Activated naive CD4-positive, alpha-beta T cell treated with anti-CD3 and anti-CD28 coated beads, Interleukin-2, amount 50 U/mL, for 16 hours (primary cell): ENCODE data around the gene KRT81.
"Not testable (repeated sequence)": the region's sequence is repeated elsewhere in the genome, so short reads cannot be mapped to it uniquely, and the experiment has no call there.

Source experiments
- DNase-seq: peaks from one replicate; pipeline ENCODE4 v3.0.0-alpha.2; 2020

Gene KRT81

GRCh38 chr12:52252175-52252615 is 39.1 kb downstream of the KRT81 start:
- DNase-seq = not testable (repeated sequence)

GRCh38 chr12:52251367-52252051 is 39.8 kb downstream of the KRT81 start:
- no peak for DNase-seq

DNA sequence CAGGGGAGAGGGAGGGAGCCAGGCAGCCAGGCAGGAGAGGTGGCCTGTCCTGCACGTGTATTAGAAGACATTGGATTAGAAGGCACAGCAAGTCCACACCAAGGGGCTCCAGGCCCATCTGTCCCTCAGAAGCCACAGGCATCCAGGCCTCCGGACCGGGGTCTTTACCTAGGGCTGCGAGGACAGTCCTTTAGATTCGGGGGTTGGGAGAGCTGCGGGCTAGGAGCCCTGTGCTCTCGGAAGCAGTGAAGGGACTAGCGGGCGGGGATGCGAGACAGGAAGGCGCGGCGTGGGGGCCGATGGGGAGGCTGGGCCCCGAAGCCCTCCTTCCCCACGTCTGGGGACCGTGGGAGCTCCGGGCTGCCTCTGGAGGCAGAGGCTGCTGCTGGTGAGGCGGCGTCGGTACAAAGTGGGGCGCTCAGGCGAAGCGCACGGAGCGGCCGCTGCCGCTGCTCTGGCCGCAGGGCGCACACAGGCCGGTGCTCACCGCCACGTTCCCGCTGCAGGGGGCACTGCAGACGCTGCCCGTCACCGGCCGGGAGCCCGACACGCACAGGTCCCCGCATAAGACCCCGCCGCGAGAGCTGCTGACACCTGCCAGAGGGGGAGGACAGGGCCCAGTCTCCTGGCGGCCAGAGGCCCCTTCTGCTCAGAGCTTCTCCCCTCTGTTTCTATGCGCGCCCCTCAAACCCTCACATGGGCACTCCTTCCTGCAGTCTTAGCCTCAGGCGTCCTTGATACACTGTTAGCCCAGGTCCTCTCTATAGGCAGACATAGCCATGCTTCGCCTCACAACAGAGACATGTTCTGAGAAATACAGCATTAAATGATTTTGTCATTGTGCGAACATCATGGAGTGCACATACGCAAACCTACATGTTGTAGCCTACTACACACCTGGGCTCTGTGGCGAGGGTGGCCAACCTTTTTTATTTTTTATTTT is 41.0 kb downstream of the KRT81 start:
- DNase-seq = no peak

- DNase-seq = no peak
Observed at GRCh38 chr12:52249511-52250047, 41.8 kb downstream of the KRT81 start.

GRCh38 chr12:52248541-52249461 is 42.5 kb downstream of the KRT81 start:
- no peak for DNase-seq

DNA sequence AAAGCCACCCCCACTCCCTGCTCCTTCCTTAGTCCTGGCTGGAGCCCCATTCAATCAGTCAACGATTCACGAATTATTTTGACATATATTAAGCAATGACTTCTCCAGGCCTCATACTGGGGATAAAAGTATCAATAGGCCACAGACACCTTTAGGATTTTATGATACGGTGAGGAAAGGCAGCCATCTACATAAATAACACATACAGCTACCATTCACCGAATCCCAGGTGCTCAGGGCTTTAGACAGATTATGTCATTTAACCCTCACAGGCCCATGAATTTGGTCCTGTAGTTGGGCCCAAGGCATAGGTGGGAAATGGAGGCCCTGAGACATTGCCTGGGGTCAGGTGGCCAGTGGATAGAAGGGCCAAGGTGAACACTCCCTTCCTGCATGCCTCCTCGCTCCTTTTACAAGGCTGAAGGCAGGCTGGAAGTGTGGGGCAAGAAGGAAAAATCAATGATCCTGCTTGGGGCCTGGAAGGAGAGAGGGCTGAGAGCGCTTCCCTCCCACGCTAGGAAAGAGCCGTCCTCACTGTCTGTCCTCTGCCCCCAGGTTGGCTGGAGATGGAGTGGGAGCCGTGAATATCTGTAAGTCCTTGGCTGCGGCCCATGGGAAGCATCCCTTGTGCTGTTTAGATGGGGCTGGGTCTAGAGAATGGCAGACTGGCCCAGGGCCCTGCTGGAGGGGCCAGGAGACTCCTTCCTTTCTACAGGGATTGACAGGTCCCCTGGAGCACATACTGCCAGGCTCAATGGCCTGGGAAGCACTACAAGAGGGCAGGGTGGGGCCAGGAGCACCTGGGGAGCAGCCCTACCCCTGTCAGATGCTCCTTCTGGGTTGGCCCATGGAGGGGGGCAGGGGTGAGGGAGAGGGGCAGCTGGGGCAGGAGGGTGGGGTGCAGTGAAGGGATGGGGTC is 43.5 kb downstream of the KRT81 start:
- no peak for DNase-seq

DNA sequence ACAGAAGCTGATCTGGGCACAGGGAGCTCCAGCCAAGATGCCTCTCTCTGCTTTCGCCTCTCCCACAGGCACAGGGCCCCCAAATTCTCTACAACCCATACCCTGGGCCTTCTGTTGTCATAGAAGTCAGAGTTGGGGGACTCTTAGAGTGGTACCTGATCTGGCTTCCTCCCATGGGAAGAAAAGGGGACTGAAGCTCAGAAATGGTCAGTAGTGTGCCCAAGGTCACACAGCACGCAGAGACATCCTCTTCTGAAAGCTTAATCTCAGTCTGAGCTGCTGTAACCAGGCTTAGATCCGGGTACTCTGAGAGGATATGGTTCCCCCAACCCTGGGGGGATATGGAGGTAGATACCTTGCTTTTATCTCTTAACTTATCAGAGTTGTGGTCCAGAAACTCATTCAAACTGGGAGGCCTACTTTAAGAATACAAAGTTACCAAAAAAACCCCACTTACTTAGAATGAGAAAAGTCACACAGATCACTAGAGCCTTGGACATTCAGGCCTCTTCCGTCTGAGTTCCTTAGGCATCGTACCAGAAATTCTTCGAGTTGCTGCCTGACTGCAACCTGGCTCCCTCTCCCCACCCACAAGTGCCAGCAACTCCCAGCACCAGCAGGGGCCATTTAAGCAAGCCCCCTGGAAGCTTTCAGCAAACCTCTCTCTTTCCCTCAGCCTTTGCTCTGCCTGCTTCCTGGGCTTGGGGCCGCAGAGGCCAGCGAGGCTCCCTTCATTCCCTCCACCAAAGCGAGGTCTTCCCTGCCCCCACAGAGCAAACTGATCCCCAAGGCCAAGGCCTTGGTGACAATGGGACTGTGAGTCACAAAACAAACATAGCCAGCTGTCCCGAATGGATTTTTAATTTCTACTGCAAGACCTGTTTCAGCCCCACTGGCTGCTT is 44.4 kb downstream of the KRT81 start:
- DNase-seq = no peak

DNA sequence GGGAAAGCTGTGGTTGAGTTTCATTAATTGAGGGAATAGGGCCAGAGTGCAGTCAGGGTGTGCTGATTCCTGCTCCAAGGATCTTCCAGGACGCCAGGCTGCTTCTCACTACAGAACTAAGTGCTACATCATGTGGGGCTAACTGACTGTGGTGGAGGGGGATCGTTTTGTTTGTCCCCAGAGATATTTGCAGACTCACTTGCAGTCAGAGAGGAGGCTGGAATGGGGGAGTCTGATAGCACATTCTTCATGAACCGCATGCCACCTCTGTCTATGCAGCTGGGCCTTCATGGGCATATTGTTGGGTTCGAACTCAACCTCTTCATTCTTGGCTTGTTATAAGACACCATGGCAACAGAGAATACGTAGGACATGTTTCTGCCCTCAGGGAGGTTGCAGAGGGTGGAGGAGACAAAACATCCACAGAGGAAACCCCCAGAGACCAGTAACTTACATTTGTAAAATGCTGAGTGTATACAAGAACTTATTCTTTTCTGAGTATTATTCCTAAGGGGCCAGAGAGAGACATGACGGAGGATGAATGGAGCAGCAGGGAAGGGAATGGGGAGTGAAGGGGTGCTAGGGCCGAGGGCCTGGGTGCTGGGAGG is 45.3 kb downstream of the KRT81 start:
- DNase-seq = no peak

DNA sequence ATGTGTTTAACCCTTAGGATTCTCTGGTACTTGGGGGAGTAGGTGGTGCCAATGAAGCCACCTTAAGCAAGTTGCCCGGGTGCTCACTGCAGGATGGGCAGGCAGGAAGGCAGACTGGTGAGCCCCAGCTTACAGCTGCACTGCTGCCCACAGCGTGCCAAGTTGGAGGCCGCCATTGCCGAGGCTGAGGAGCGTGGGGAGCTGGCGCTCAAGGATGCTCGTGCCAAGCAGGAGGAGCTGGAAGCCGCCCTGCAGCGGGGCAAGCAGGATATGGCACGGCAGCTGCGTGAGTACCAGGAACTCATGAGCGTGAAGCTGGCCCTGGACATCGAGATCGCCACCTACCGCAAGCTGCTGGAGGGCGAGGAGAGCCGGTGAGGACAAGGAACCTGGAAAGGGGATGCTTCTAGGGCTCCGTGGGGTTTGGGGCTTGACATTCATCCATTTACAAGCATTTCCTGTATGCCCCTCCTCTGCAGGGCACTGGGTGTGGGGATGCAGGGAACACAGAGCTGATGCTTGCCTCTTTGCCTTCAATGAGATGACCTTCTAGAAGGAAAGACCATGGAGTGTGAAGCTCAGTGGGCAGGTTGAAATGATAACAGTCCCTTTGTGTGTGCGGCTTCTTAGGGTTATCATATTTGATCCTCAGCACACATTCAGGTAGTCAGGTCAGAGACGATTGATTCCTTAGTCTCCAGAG is 45.9 kb downstream of the KRT81 start:
- DNase-seq = no peak

DNA sequence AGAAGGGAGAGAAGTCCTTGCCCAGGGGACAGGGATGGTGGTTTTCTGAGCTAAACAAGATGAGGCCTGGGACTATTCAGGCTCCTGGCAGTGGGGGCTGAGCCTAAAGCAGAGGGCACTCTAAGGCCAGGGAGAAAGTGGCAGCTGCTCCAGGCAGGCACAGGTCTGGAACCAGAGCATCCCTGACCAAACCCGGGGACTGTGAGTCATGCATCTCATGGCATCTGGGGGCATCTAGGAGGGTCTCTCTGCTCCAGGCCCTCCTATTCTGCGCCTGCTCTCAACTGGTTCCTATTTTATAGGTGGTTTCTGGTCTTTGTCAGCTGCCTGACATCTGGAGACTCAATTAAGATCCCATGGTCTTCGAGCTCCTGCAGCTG is 46.7 kb downstream of the KRT81 start:
- DNase-seq = no peak

DNA sequence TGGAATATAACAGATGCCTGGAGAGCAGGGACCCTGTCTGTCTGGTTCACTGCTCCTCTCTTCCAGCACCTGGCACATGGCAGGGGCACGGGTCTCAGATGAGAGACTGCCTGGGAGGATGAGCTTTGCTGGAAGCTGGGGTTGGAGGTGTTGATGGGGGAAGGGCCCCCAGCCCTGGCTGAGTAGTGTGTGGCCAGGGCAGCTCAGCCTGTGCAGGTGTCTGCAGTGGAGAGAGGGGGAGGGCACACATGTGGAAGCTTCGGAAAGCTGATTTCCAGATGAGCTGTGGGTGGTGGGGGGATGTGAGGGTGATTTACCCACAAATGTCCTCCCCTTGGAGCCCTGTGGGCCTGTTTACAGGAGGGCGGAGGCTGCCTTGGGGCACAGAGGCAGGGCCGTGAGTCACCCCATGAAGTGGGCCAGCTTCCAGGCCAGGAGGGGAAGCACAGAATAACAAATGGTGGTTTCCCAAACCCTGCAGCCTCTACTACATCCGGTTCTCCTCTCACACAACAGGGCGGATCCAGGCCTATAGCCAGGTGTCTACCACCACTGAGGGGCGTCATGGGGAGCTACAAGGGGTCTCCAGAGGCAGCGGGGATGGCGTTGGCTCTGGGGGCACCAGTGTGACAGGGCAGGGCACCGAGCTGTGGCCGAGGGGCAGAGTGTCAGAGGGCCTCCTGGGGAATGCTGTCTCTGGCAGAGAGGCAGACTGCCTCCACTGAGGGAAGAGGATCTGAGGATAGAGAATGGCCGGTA is 47.3 kb downstream of the KRT81 start:
- DNase-seq = peak; percentile 69

GRCh38 chr12:52243259-52243855 is 48.0 kb downstream of the KRT81 start:
- no peak for DNase-seq

DNA sequence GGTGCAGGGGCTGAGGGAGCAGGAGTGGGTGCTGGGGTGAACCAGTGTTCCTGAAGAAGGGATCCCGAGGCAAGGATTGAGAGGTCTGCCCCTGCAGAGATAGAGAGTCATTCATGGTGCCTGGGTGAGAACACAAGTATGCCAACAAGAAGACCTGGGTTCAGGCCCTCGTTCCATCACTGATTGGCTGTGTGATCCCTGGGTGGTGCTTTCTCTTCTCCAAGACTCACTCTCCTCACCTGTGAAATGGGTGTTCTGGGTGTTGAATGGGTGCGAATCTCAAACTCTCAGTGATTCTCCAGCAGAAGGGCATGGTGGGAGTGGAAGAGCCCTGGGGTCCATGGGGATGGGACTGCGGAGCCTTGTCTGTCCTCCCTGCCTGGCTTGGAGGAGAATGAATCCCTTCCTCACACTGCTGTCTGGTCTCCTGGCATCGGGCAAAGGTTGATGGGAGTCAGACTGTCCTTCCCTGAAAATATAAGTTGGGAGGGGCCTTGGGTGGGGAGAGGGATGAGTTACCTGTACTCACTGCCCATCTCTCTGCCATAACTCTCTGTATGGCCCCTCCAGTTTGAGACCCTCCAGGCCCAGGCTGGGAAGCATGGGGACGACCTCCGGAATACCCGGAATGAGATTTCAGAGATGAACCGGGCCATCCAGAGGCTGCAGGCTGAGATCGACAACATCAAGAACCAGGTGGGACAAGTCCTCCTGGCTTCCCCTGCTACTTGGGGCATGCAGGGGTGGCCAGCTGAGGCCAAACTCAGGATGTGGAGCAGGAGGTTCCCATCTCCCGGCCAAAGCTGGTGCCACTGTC is 48.7 kb downstream of the KRT81 start:
- no peak for DNase-seq

DNA sequence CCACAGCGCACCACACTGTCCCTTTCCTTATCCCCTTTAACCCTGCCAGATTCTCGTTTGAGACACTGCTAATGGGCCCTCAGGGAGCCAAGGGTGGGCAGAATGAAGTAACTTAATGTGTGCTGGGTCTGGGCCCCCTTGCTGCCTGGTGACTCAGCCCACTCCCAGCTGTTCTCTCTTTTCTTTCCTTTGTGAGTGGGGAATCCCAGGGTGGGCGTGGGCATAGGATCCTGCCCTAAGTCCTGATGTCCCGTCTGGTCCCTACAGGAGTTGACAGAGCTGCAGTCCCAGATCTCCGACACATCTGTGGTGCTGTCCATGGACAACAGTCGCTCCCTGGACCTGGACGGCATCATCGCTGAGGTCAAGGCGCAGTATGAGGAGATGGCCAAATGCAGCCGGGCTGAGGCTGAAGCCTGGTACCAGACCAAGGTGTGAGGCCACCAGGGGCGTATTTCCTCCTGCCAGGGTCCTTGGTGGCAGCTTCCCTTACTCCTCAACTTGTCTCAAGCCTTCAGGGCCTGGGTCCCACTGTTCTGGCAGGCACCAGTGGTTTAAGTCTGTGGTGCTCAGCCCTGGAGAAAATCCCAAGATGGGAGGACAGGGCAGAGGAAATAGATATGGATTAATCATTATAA is 50.0 kb downstream of the KRT81 start:
- no peak for DNase-seq

DNA sequence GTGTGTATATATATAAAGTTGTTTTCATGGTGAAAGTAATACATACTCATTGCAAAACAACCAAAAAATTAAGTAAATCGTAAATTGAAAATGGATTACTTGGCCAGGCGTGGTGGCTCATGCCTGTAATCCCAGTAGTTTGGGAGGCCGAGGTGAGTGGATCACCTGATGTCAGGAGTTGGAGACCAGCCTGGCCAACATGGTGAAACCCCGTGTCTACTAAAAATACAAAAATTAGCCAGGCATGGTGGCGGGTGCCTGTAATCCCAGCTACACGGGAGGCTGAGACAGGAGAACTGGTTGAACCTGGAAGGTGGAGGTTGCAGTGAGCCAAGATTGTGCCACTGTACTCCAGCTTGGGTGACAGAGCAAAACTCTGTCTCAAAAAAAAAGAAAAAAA is 51.1 kb downstream of the KRT81 start:
- not testable (repeated sequence) for DNase-seq

- DNase-seq = no peak
Observed at GRCh38 chr12:52239767-52240166, 51.6 kb downstream of the KRT81 start.
